GM19193 (cell line): Measurements from ENCODE around the gene LIMK1.

Experiments
- POLR2A ChIP-seq: IDR thresholded peaks from 4 replicates; pipeline ENCODE4 v1.6.1; 2011; ENCODE audit not compliant: insufficient read depth, insufficient read length; ENCODE audit errors: extremely low read depth

Gene LIMK1

DNA sequence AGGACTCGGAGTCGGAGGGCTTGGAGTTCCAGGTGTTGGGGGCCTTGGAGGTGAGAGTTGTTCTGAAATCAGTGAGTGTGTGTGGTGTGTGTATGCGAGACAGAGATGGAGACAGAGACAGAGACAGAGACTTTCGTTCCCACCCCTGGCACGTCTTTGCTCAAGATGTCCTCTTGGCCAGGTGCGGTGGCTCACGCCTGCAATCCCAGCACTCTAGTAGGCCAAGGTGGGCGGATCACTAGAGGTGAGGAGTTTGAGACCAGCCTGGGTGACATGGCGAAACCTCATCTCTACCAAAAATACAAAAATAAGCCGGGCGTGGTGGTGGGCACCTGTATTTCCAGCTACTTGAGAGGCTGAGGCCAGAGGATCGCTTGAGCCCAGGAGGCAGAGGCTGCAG, 20.0 kb upstream of the LIMK1 start:
- TF ChIP-seq POLR2A, result no peak

DNA sequence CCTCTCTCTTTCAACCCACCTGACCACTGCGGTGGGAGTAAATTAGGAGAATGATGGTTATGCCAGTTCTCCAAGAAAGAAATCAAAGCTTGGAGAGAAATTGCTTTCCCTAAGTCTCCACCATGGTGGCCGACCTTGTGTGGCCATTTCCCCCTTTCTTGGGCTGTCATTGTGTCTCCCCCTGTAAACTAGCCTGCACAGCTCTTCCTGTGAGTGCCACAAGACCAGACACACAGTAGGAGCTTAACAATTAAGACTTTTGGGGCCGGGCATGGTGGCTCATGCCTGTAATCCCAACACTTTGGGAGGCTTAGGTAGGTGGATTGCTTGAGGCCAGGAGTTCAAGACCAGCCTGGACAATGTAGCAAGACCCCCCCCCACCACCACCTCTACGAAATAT, 18.9 kb upstream of the LIMK1 start:
- no peak for TF ChIP-seq POLR2A

DNA sequence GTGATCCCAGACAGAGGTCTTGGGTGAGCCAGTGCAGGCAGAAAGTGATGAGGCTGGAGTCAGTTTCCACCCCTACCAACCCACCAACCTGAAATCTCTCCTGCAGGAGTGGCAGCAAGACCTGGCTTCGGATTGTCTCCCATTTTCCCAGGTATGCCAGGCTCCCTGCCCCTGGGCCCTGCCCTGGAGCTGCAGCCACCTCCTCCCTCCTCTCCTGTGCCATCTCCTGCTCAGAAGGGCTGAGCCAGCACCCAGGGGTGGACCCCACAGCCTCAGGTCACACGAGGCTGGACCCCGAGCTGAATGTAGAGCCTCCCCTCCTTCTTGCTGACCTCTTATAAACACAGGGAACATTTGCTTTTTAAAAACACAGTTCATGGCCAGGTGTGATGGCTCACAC, 17.0 kb upstream of the LIMK1 start:
- TF ChIP-seq POLR2A, result no peak

DNA sequence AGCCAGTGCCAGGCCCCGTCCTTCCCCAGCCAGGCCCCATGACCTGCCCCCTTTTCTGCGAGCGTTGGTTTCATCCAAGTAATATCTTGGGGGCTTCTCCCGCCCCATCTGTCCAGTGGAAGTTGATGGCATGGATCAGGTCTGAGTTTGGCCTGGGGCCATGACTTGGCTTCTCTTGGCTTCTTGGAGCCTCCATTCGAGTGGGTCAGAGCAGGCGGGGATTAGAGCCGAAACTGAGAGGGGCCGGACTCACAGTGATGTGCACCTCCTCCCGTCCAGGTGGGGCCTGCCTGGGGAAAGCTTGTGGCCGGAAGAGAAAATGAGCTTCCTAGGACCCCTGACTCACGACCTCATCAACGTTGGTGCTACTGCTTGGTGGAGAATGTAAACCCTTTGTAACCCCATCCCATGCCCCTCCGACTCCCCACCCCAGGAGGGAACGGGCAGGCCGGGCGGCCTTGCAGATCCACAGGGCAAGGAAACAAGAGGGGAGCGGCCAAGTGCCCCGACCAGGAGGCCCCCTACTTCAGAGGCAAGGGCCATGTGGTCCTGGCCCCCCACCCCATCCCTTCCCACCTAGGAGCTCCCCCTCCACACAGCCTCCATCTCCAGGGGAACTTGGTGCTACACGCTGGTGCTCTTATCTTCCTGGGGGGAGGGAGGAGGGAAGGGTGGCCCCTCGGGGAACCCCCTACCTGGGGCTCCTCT, 15.1 kb upstream of the LIMK1 start:
- no peak for TF ChIP-seq POLR2A

DNA sequence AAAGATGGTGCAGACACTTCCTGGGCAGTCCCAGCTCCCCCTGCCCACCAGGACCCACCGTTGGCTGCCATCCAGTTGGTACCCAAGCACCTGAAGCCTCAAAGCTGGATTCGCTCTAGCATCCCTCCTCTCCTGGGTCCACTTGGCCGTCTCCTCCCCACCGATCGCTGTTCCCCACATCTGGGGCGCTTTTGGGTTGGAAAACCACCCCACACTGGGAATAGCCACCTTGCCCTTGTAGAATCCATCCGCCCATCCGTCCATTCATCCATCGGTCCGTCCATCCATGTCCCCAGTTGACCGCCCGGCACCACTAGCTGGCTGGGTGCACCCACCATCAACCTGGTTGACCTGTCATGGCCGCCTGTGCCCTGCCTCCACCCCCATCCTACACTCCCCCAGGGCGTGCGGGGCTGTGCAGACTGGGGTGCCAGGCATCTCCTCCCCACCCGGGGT, 14.5 kb upstream of the LIMK1 start:
- no peak for TF ChIP-seq POLR2A

DNA sequence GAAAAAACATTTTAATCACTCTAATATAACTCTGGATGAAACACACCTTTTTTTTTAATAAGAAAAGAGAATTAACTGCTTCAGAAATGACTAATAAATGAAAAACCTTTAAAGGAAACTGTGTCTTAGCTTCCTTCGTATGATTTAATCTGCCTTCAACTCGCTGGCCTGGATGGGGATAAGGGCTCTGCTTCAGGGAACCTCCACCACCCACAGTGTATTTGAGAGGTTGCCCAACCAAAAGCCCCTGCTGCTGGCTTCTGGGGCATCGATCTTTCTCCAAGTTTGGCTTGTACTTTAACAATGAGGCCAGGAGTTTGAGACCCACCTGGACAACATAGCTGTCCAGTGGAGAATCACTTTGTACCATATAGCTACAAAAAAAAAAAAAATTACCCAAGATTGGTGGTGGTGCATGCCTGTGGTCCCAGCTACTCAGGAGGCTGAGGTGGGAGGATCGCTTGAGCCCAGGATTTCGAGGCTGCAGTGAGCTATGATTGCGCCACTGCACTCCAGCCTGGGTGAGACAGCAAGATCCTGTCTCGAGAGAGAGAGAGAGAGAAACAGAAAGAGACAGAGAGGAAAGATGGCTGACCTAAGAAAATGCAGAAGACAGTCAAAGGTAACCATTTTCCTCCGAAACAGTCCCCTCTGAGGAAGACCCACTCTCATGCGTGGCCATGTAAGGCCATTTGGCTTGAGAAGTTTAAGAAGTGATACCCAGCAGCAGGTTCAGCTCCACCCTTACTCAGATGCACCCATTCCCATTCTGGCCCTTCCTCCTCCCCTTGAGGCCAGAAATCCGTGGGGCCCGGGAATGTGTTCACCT, 13.6 kb upstream of the LIMK1 start:
- no peak for TF ChIP-seq POLR2A

DNA sequence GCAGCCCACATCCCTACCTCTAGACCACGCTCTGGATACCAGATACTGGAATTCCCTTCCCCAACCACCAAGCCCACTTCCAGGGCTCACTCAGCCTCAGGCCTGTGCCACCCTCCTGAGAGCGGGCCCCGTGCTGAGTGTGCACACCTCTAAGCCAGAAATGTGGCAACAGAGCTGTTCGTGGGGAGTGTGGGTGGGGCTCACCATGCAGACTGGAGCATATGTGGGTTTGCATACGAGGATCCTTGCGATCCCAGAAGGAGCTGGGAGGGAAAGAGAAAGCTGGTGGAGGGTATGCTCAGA, 13.0 kb upstream of the LIMK1 start:
- no peak for TF ChIP-seq POLR2A

DNA sequence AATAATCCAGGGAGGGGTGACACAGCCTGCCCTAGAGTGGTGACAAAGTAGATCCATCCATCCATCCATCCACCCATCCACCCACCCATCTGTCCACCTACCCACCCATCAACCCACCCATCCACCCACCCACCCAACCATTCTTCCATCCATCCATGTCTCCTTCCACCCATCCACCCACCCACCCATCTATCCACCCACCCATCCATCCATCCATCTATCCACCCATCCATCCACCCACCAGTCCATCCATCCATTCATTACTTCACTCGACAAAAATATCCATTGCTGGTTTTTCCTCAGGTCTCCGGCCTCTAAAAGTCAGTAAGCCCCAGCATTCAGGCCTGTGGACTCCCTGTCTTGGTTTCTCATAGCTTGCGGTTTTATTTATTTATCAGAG, 12.5 kb upstream of the LIMK1 start:
- TF ChIP-seq POLR2A, result no peak

DNA sequence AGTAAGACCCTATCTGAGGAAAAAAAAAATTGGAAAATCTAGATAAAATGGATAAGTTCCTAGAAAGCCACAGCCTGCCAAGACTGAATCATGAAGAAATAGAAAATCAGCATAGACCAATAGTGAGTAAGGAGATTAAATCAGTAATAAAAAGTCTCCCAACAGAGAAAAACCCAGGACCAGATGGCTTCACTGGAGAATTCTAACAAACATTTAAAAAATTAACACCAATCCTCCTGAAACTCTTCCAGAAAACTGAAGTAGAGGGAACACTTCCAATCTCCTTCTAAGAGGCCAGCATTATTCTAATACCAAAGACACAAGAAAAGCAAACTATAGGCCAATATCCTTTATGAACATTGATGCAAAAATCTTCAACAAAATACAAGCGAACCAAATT, 8.8 kb upstream of the LIMK1 start:
- no peak for TF ChIP-seq POLR2A

DNA sequence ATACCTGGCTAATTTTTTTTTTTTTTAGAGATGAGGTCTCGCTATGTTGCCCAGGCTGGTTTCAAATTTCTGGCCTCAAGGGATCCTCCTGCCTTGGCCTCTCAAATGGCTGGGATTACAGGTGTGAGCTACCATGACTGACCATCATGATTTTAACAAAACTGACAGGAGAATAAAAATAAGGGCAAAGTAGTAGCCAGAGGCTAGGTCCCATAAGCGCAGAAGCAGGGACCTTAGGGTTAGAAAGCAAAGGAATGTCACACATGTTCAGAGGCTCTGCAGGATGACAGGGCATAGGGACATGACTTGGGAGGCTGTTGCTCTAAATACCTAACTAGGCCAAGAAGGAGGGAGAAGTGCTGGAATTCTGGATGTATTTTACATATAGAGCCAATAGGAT, 5.1 kb upstream of the LIMK1 start:
- no peak for TF ChIP-seq POLR2A

DNA sequence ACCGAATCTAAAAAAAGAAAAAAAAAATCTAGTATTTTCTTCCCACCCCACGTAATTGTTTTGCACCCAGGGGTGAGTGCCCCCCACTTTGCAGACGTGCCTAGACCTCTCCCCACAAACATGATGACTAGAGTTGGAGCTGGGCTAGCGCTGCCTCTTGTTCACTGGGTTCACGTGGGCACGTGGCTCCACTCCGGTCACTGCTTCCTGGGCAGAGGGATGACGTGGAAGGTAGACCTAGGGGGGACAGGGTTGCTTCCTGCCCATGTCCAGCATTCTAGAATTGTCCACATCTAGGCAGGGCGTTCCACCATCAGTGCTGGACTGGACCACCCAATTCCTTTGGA, 861 bp upstream of the LIMK1 start:
- no peak for TF ChIP-seq POLR2A

DNA sequence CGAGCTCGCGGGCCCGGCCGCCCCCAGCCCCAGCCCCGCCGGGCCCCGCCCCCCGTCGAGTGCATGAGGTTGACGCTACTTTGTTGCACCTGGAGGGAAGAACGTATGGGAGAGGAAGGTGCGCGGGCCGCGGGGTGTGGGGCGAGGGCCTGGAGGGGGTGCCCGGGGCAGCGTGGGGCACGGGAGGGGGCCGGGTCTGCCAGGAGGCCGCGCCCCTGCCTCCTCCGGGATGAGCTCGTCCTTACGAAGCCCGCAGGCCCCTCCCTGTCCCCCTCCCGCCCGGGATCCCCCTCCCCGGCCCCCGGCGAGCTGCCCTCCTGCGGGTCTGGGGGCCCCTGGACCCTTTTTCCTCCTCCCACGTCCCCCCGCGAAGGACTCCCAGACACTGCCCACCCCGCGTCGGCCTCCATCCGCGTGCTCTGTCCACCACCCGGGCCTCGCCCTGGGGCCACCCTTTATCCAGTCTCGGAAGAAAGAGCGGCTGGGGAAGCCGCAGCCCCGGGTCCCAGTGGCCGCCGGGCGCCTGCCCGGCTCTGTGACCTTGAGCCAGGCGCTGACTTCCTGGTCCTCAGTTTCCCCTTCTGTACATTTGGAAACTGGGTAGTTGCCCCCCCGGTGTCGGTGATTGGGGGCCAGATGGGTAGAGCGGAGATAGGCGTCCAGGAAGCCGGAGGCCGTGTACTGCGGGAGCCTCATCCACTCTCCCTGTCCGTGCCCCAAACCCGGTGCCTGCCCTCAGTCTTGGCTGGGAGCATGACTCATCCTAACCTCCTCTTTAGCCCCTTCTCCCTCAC, 521 bp downstream of the LIMK1 start:
- TF ChIP-seq POLR2A, result no peak

DNA sequence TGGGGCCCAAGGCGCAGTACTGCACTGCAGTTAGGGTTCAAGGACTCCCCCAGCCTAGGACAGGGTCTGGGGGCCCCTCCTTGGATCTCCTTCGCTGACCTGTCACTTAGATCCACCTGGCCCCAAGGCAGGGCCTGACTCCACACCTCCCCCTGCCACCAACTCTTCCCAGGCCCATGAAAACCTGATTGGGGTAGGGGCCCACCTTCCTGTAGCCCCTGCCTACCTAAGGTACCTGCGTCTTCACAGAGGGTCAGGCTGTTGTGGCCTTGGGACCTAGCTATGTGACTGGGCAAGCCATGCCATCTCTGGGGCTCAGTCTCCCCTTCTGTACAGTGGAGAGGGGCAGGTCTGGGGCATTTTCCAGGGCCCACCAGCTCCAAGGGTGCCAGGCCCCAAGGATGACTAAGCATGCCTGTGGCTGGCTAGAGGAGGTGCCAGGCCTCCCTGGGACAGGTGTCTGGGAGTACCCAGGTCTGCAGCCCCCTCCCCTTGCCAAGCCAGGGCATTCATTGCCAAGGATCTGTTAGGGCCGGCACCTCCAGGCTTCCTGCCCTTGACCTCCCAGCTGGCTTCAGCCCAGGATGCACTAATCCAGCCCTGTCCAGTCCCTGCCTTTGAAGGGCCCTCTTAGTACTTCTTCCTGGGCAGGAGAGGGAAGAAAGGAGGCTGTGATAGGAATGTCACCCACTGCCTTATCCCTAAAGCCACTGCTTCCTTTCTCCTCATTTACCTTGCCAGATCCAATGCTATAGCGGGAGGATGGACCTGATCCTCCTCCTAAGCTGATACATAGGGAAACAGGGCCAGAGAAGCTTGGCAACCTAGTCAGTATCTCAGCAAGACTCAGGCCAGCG, 1.3 kb downstream of the LIMK1 start:
- TF ChIP-seq POLR2A, result no peak

DNA sequence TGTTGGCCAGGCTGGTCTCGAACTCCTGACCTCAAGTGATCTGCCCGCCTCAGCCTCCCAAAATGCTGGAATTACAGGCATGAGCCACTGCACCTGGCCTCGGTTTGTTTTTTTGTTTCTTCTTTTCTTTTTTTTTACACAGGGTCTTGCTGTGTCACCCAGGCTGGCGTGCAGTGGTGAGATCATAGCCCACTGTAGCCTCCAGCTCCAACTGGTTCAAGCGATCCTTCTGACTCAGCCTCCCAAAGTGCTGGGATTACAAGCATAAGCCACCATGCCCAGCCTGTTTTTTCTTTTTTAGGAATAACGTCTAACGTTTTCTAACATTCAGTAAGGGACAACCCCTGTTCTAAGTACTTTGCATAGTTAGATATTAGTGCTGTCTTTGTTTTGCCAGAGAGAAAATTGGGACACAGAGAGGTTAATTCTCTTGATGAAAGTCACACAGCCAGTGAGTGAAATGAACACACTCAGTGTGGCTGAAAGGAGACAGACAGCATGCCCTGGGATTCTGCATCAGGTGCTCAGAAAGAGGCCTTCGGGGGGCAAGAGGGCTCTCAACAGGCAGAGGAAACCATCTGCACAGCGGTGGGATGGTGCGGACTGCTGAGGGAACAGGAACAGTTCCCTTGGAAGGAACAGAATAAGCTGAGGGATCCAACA, 4.3 kb downstream of the LIMK1 start:
- no peak for TF ChIP-seq POLR2A
